T-cell (primary cell): Measurements from ENCODE around the gene BCL11B. TPM values are rescaled to one million over a fixed set of nuclear protein-coding genes. Genes with fewer than 3 reads are reported as not detected.
A peak's percentile ranks its signal among the peaks of the same experiment; 100 is the strongest.

ENCODE experiments used
- ATAC-seq, 4 experiments: fragments of 200-7000 bp in 3 of 4; fragments of 150-1000 bp in 1 of 4; cut with Tn5 transposase; replicated peaks in 1 of 4; 1 replicate in 3 of 4; 2 replicates in 1 of 4; pipeline ENCODE4 v1.10.0; 2021; ENCODE audit warnings: moderate library complexity in 3 of 4, mild to moderate bottlenecking in 2 of 4, moderate number of reproducible peaks in 1 of 4
- CTCF ChIA-PET, 2 donors: fragments of 300-600 bp; sonication (Branson Sonifier 250); formaldehyde crosslinking; loops; one replicate each; lab custom pipeline; 2022; ENCODE audit warnings: antibody characterized with exemption in 2 of 2; lab: Charles Lee
- POLR2A ChIA-PET, 2 donors: fragments of 300-600 bp; sonication (Branson Sonifier 250); formaldehyde crosslinking; loops; one replicate each; lab custom pipeline; 2022; ENCODE audit warnings: antibody characterized with exemption in 2 of 2; lab: Charles Lee
- DNase-seq, 35 experiments: peaks; one replicate each; pipeline versions ENCODE4 v3.0.0 to v3.0.0-alpha.2; 2013 to 2023
- H3K27ac ChIP-seq: one replicate; pipeline ENCODE4 v1.5.1; 2013; ENCODE audit warnings: low read length
- H3K27me3 ChIP-seq, 2 experiments: replicated peaks in 1 of 2; 1 replicate in 1 of 2; 2 replicates in 1 of 2; pipeline versions ENCODE4 v1.6.1 to v1.7.0; 2013; ENCODE audit warnings: low read length in 1 of 2, mixed read lengths in 1 of 2; ENCODE audit not compliant: control insufficient read depth in 2 of 2, insufficient read depth in 2 of 2; ENCODE audit errors: extremely low read depth in 1 of 2
- H3K36me3 ChIP-seq, 2 donors: 1 replicate in 1 of 2; 2 replicates in 1 of 2; pipeline versions ENCODE4 v1.6.1 to v1.7.0; 2013; ENCODE audit warnings: low read length in 1 of 2; ENCODE audit not compliant: control insufficient read depth in 2 of 2, insufficient read depth in 1 of 2; ENCODE audit errors: extremely low read depth in 1 of 2
- H3K4me1 ChIP-seq, 2 experiments: 1 replicate in 1 of 2; 2 replicates in 1 of 2; pipeline versions ENCODE4 v1.6.1 to v1.7.0; 2013; ENCODE audit warnings: low read length in 2 of 2, mixed read lengths in 1 of 2; ENCODE audit not compliant: insufficient read depth in 2 of 2, control insufficient read depth in 1 of 2; ENCODE audit errors: extremely low read depth in 1 of 2
- H3K4me3 ChIP-seq, 2 donors: 1 replicate in 1 of 2; 2 replicates in 1 of 2; pipeline versions ENCODE4 v1.5.1 to v1.7.0; 2013; ENCODE audit warnings: mild to moderate bottlenecking in 2 of 2, low read length in 1 of 2, moderate library complexity in 1 of 2; ENCODE audit not compliant: control insufficient read depth in 1 of 2; ENCODE audit errors: extremely low read depth in 1 of 2
- H3K9me3 ChIP-seq: 2 replicates; pipeline ENCODE4 v1.7.0; 2013
- H3K27ac Mint-ChIP-seq, 2 donors: one replicate each; pipeline ENCODE4 v1.8.0; 2020 to 2021; ENCODE audit warnings: mild to moderate bottlenecking in 2 of 2, mixed read lengths in 2 of 2
- H3K27me3 Mint-ChIP-seq, 2 donors: one replicate each; pipeline ENCODE4 v1.8.0; 2021 to 2022; ENCODE audit warnings: mixed read lengths in 2 of 2
- H3K36me3 Mint-ChIP-seq: one replicate; pipeline ENCODE4 v1.8.0; 2021; ENCODE audit warnings: mixed read lengths
- H3K4me1 Mint-ChIP-seq, 3 donors: one replicate each; pipeline ENCODE4 v1.8.0; 2020 to 2022; ENCODE audit warnings: mixed read lengths in 3 of 3, mild to moderate bottlenecking in 1 of 3
- H3K4me3 Mint-ChIP-seq, 3 donors: one replicate each; pipeline ENCODE4 v1.8.0; 2020 to 2022; ENCODE audit warnings: mild to moderate bottlenecking in 3 of 3, mixed read lengths in 3 of 3, moderate library complexity in 3 of 3
- H3K9me3 Mint-ChIP-seq, 3 donors: one replicate each; pipeline ENCODE4 v1.8.0; 2020 to 2022; ENCODE audit warnings: mixed read lengths in 3 of 3
- WGBS: methylation state at CpG from one replicate; pipeline ENCODE4 v1.1.5; 2013; ENCODE audit warnings: missing lambda C conversion rate; ENCODE audit not compliant: insufficient coverage; 5-methylcytosine and 5-hydroxymethylcytosine counted together
- total RNA-seq, 35 experiments: library from RNA in 6 of 35; stranded (reverse) in 6 of 35; fragments of 120-200 nt in 1 of 35; gene quantifications; one replicate each; pipeline versions ENCODE4 v1.2.1 to v1.2.4 and lab custom pipeline; 2013 to 2026

Gene BCL11B
- total RNA-seq, 5 donors from 2014 or later (not counting 1 experiment from before 2014, with no cell fraction given): 181 to 240 (median 196) TPM

DNA sequence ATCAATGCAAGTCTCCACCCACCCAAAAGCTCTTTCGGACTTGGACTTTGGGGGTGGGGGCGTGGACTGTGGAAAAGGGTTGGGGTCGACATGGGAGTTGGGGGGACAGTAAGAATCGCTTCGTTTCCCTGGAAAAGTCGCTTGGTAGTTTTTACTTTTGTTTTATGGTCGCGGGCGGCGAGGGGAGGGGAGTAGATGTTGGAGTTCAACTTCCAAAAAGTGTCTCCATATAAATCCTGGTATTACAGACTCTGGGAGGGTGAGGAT is 568 bp upstream of the BCL11B start:
- ATAC-seq (no peak), DNase-seq (no peak)
- H3K4me3 Mint-ChIP-seq: peak overlapping the region; percentile 95 to 98 (median 96)
- Histone ChIP-seq H3K4me1 (peaks cover 8 to 34% of the 10 kb centered on the region in 2 experiments), H3K27me3 (no peaks in the 10 kb centered on the region), H3K36me3 (peaks cover 0 to 2% of the 10 kb centered on the region in 2 donors), H3K27ac (peak overlapping the region; percentile 74), H3K4me3 (peak overlapping the region; percentile 90 to 97), H3K9me3 (no peaks in the 10 kb centered on the region)
- ChIA-PET CTCF (interaction anchor here (0.6 to 2.1 kb wide), 8 partner anchors 10 to 1294 kb away, joined by 3 to 12 read pairs (median 6); no protein-coding TSS in a partner anchor), POLR2A (interaction anchor here in 1 of 2 donors (0.6 kb wide), 2 partner anchors 10 to 567 kb away, joined by 4 to 5 read pairs; no protein-coding TSS in a partner anchor)
- no peaks in the 10 kb centered on the region for H3K9me3 Mint-ChIP-seq
- H3K4me1 Mint-ChIP-seq: peaks cover 31 to 45% (median 38%) of the 10 kb centered on the region in 3 donors
- H3K36me3 Mint-ChIP-seq: peaks cover 19% of the 10 kb centered on the region
- H3K27ac Mint-ChIP-seq: peak overlapping the region; percentile 85 to 99
- WGBS: no CpG with 5 or more reads among the region's 10 CpGs
- H3K27me3 Mint-ChIP-seq: no peaks in the 10 kb centered on the region

DNA sequence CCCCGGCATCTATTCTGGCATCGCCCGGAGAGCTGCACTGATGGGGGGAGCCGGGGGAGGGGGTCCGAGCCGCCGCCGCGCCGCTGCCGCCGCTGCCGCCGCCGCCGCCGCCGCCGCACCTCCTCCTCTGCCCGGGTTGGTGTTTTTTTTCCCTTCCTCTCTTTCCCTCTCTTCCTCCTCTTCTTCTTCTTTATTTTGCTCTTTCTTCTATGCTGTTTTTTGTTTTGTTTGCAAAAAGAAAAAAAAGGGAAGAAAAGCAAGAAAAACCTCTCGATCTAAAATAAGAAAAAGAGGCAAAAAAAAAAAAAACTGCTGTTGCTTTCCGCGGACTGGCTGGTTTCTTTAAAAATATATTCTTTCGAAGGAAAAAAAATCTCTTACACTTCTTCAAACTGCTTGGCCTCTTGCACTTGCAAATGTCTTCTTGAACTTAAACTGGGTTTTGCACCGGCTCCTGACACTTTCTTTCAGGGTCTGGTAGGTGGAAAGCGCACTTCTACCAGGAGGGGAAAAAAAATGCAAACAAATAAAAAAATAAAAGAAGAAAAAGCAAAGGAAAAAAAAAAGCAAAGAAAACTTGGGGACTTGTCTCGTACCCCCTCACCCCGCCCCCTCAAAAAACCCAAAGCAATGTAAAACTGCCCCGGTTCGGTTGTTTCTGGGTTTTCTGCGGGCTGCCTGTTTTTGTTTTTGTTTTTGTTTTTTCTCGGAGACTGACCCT is 616 bp downstream of the BCL11B start:
- H3K9me3 Mint-ChIP-seq: no peaks in the 10 kb centered on the region
- H3K27ac ChIP-seq: peak overlapping the region; percentile 74
- no peaks in the 10 kb centered on the region for H3K9me3 ChIP-seq
- H3K27me3 Mint-ChIP-seq: no peaks in the 10 kb centered on the region
- ChIA-PET POLR2A (interaction anchor here (0.6 to 1.0 kb wide), 4 partner anchors 9 to 1086 kb away, joined by 3 to 5 read pairs (median 4); no protein-coding TSS in a partner anchor), CTCF (interaction anchor here (0.5 to 2.1 kb wide), 8 partner anchors 9 to 1294 kb away, joined by 3 to 9 read pairs (median 6); no protein-coding TSS in a partner anchor)
- H3K4me1 Mint-ChIP-seq: peaks cover 32 to 48% (median 40%) of the 10 kb centered on the region in 3 donors
- DNase-seq: peak in 2 of 35 experiments; percentile 49 to 53
- peaks cover 0 to 3% of the 10 kb centered on the region in 2 donors for H3K36me3 ChIP-seq
- peaks cover 9 to 38% of the 10 kb centered on the region in 2 experiments for H3K4me1 ChIP-seq
- peak overlapping the region; percentile 90 to 97 for H3K4me3 ChIP-seq
- 0% methylated on average over 4 of the region's 32 CpGs for WGBS
- peak overlapping the region; percentile 95 to 98 (median 96) for H3K4me3 Mint-ChIP-seq
- H3K27me3 ChIP-seq: no peaks in the 10 kb centered on the region
- H3K36me3 Mint-ChIP-seq: peaks cover 26% of the 10 kb centered on the region
- ATAC-seq: peak in 1 of 4 experiments; percentile 0
- H3K27ac Mint-ChIP-seq: peak overlapping the region; percentile 91 to 99

- no peak for ATAC-seq
- peak overlapping the region; percentile 90 to 97 for H3K4me3 ChIP-seq
- H3K9me3 ChIP-seq: no peaks in the 10 kb centered on the region
- Mint-ChIP-seq H3K27me3 (no peaks in the 10 kb centered on the region), H3K4me3 (peak overlapping the region; percentile 95 to 98 (median 96)), H3K9me3 (no peaks in the 10 kb centered on the region), H3K4me1 (peaks cover 36 to 55% (median 44%) of the 10 kb centered on the region in 3 donors), H3K27ac (peak overlapping the region; percentile 96 to 99), H3K36me3 (peaks cover 30% of the 10 kb centered on the region)
- ChIA-PET CTCF (interaction anchor here (0.5 to 2.1 kb wide), 4 partner anchors 8 to 82 kb away, joined by 6 to 9 read pairs (median 7); no protein-coding TSS in a partner anchor), POLR2A (interaction anchor here (0.6 to 0.7 kb wide), 6 partner anchors 8 to 74 kb away, joined by 3 to 12 read pairs (median 4); no protein-coding TSS in a partner anchor)
- H3K36me3 ChIP-seq: peaks cover 0 to 3% of the 10 kb centered on the region in 2 donors
- H3K27ac ChIP-seq: peak overlapping the region; percentile 74
- peak in 10 of 35 experiments; percentile 24 to 53 (median 42) for DNase-seq
- 0% methylated on average over 59 of the region's 80 CpGs for WGBS
- H3K27me3 ChIP-seq: no peaks in the 10 kb centered on the region
- peaks cover 15 to 42% of the 10 kb centered on the region in 2 experiments for H3K4me1 ChIP-seq
Measured at GRCh38 chr14:99270458-99271220, 1.4 kb downstream of the BCL11B start.

DNA sequence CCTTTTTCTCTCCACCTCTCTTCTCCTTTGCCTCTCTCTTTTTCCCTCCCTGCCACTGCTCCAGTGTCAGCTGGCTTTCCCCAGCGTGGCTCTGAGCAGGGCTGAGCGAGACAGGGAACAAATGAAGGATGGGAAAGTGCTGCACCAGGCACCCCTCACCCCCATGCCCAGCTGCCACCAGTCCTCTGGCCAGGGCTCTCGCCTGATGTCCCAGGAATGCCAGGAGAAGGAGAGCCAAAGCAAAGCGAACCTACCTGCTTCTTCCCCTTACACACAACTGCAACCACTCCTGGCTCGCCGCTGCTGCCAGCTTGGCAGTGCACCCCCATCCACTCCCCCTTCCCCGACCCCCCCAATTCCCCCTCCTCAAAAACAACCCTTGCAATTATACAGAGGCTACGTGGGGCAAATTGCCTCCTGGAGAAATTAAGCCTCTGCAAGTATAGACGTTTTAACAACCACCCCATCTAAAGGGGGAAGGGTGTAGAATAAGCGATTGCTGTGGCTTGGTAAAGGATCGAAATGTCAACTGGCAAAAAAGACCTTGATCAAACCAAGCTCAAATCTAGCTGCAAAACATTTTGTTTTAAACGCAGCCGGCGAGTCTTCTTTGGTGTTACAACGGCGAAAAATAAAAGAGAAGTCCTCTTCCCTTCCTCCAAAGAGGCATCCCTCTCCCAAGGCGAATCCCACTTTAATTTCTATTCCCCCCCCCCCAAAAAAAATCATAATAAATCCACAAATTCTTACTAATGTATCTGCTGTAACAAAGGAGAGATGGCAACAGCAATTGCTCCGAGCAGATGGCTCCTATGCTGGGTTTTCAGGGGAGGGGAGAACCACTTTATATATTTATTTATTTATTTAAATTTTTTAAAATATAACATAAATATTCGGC is 2.9 kb downstream of the BCL11B start:
- Histone ChIP-seq H3K27ac (peak overlapping the region; percentile 99), H3K9me3 (no peaks in the 10 kb centered on the region), H3K27me3 (no peaks in the 10 kb centered on the region), H3K4me1 (peaks cover 25 to 48% of the 10 kb centered on the region in 2 experiments), H3K36me3 (peaks cover 0 to 6% of the 10 kb centered on the region in 2 donors), H3K4me3 (peak overlapping the region; percentile 90 to 95)
- ChIA-PET CTCF (interaction anchor here in 1 of 2 donors (0.6 to 5.7 kb wide), 10 partner anchors 24 to 1292 kb away, joined by 3 to 75 read pairs (median 4); no protein-coding TSS in a partner anchor), POLR2A (interaction anchor here (0.6 to 5.7 kb wide), 8 partner anchors 15 to 1165 kb away, joined by 3 to 40 read pairs (median 4); no protein-coding TSS in a partner anchor)
- WGBS: 0% methylated on average over 9 of the region's 19 CpGs
- Mint-ChIP-seq H3K4me3 (peak overlapping the region; percentile 94 to 98 (median 96)), H3K27ac (peak overlapping the region; percentile 99 to 100), H3K9me3 (no peaks in the 10 kb centered on the region), H3K36me3 (peaks cover 38% of the 10 kb centered on the region), H3K4me1 (peaks cover 47 to 57% (median 50%) of the 10 kb centered on the region in 3 donors), H3K27me3 (no peaks in the 10 kb centered on the region)
- ATAC-seq: no peak
- peak in 8 of 35 experiments; percentile 13 to 43 (median 26) for DNase-seq

GRCh38 chr14:99267837-99268781 is 3.9 kb downstream of the BCL11B start:
- peak overlapping the region; percentile 99 for H3K27ac ChIP-seq
- ATAC-seq: no peak
- 4% methylated on average over 7 of the region's 16 CpGs for WGBS
- peaks cover 25 to 47% of the 10 kb centered on the region in 2 experiments for H3K4me1 ChIP-seq
- POLR2A ChIA-PET: interaction anchor here (0.6 to 5.7 kb wide), 16 partner anchors 12 to 1666 kb away, joined by 3 to 40 read pairs (median 3); no protein-coding TSS in a partner anchor
- peaks cover 53 to 67% (median 56%) of the 10 kb centered on the region in 3 donors for H3K4me1 Mint-ChIP-seq
- peaks cover 45% of the 10 kb centered on the region for H3K36me3 Mint-ChIP-seq
- H3K9me3 ChIP-seq: no peaks in the 10 kb centered on the region
- H3K4me3 Mint-ChIP-seq: peak overlapping the region; percentile 94 to 98 (median 96)
- H3K27me3 Mint-ChIP-seq: no peaks in the 10 kb centered on the region
- H3K9me3 Mint-ChIP-seq: no peaks in the 10 kb centered on the region
- DNase-seq: peak in 9 of 35 experiments; percentile 24 to 57 (median 45)
- H3K27ac Mint-ChIP-seq: peak overlapping the region; percentile 99 to 100
- CTCF ChIA-PET: interaction anchor here (0.6 to 5.7 kb wide), 18 partner anchors 16 to 1969 kb away, joined by 3 to 75 read pairs (median 4); no protein-coding TSS in a partner anchor
- no peaks in the 10 kb centered on the region for H3K27me3 ChIP-seq
- peaks cover 0 to 9% of the 10 kb centered on the region in 2 donors for H3K36me3 ChIP-seq
- H3K4me3 ChIP-seq: peak overlapping the region; percentile 90 to 95
